Rectal smooth muscle tissue (tissue), 1 donor: Measurements from ENCODE around the gene EHBP1.

Experiments
- H3K27ac ChIP-seq: one replicate; pipeline ENCODE4 v1.7.0; 2013; ENCODE audit warnings: low read depth, low read length, inconsistent platforms
- H3K27me3 ChIP-seq: one replicate; pipeline ENCODE4 v1.7.0; 2013; ENCODE audit warnings: low read length; ENCODE audit not compliant: control insufficient read depth, insufficient read depth
- H3K36me3 ChIP-seq: one replicate; pipeline ENCODE4 v1.7.0; 2013; ENCODE audit warnings: low read length; ENCODE audit not compliant: control insufficient read depth, insufficient read depth
- H3K4me1 ChIP-seq: one replicate; pipeline ENCODE4 v1.7.0; 2013; ENCODE audit warnings: low read length; ENCODE audit not compliant: control insufficient read depth, insufficient read depth
- H3K4me3 ChIP-seq: one replicate; pipeline ENCODE4 v1.7.0; 2013; ENCODE audit warnings: low read length
- H3K9ac ChIP-seq: one replicate; pipeline ENCODE4 v1.7.0; 2013; ENCODE audit warnings: low read length

Gene EHBP1

DNA sequence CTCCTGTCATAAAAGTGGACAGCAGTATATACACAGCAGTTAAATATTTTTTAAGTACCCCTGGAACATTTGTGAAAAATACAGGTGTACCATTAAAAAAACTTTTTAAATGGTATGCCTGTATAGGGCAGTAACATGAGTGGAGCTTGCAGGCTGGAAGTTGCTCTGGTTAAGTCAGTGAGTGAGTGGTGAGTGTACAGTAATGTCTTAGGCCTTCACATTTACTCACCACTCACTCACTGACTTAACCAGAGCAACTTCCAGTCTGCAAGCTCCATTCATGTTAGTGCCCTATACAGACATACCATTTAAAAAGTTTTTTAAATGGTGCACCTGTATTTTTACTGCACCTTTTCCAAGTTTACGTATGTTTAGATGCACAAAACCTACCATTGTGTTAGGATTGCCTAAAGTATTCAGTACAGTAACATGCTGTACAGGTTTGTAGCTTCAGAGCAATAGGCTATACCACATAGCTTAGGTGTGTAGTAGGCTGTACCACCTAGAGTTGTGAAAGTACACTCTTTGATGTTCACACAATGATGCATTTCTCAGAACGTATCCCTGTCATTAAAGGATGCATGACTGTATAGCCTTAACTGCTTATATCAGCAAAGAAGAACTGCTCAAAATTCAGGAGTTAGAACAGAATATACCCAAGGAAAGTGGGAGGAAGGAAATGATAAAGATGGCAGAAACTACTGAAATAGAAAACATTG, 112.6 kb downstream of the EHBP1 start:
- Histone ChIP-seq H3K27ac (no peak overlapping the region), H3K4me1 (peaks cover 2% of the 10 kb centered on the region), H3K9ac (no peak overlapping the region), H3K27me3 (no peaks in the 10 kb centered on the region), H3K4me3 (no peak overlapping the region), H3K36me3 (no peaks in the 10 kb centered on the region)

DNA sequence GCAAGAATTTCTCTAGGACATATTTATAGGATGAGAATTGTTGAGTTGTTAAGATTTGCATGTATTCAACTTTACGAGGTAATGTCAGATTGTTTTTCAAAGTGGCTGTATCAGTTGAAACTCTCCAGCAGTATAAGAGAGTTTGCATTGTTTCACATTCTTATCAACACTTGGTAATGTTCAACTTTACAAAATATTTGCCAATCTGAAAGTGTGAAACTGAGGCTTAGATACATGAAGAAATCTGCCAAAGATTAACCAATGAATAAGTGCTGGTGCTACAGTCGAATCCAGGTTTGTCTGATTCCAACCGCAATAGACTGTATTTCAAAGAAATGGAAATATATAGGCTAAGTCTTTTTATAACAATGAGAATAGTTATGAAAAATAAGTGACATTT, 117.0 kb downstream of the EHBP1 start:
- Histone ChIP-seq H3K9ac (no peak overlapping the region), H3K27ac (no peak overlapping the region), H3K27me3 (no peaks in the 10 kb centered on the region), H3K36me3 (peaks cover 7% of the 10 kb centered on the region), H3K4me3 (no peak overlapping the region), H3K4me1 (peaks cover 10% of the 10 kb centered on the region)

DNA sequence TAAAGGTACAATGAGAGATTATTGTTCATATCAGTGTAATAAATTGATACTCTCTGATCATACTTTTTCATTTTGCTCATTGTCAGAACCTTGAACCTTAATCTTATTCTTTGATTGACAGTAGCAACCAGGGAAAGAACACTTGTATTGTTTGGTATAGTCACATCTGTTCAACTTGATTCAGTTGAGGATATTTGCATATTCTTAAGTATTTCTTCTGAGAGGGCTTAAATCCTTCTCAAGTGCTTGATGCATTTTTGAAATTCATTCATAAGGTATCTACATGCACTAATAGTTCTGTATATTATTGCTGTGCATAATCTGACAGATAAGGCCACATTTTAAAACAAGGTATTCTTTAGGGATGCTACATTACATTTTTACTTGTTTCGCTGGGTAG, 118.9 kb downstream of the EHBP1 start:
- peaks cover 7% of the 10 kb centered on the region for H3K36me3 ChIP-seq
- H3K4me1 ChIP-seq: peaks cover 10% of the 10 kb centered on the region
- no peaks in the 10 kb centered on the region for H3K27me3 ChIP-seq
- H3K4me3 ChIP-seq: no peak overlapping the region
- H3K9ac ChIP-seq: no peak overlapping the region
- H3K27ac ChIP-seq: no peak overlapping the region

DNA sequence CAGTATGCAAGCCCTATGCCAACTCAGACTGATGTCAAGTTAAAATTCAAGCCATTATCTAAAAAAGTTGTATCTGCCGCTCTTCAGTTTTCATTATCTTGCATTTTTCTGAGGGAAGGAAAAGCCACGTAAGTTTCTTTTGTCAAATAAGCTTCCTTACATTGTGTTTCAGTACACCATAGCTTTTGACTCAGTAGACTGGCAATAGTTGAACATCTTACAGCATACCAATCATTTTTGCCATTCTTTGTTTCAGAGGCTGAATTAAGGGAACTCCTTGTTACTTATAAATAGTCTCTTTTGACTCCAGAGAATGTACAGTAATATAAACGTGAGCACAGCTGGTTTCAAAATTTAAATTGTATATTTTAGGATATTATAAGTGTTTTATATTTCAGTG, 120.6 kb downstream of the EHBP1 start:
- H3K27ac ChIP-seq: no peak overlapping the region
- H3K36me3 ChIP-seq: peaks cover 7% of the 10 kb centered on the region
- no peak overlapping the region for H3K9ac ChIP-seq
- H3K4me1 ChIP-seq: peaks cover 10% of the 10 kb centered on the region
- H3K27me3 ChIP-seq: no peaks in the 10 kb centered on the region
- no peak overlapping the region for H3K4me3 ChIP-seq

DNA sequence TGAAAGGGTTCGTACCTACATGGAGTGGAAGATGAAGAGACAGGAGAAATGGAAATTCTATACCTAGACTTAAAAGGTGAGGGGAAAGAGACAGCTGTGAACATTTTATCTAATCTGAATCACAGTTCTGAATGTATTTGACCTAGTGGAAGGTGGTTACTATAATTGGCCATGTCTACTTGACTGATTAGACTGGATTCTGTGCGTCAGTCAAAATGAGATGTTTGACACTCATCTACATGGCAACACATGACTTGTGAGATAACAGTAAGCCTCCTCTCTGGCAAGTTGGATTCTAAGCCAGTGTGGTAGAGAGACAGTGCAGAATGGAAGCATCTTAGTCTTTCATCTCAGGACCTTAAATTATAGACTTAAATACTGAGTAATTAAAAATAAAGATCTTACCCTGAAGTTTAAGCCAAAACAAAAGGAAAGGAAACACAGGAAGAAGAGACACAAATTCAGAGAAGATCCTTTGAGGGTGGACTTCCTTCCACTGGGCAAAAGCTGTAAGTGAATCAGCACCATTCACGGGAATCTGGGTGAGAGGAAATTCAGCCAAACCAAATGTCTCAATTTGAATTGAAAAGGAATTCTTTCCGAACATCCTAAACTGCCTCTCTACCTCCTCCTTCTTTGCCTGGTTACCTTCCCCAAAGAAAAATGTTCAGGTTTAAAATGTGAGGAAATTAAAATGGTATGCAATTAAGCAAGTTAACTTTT, 121.6 kb downstream of the EHBP1 start:
- peaks cover 10% of the 10 kb centered on the region for H3K4me1 ChIP-seq
- no peak overlapping the region for H3K4me3 ChIP-seq
- H3K27me3 ChIP-seq: no peaks in the 10 kb centered on the region
- no peak overlapping the region for H3K27ac ChIP-seq
- peaks cover 7% of the 10 kb centered on the region for H3K36me3 ChIP-seq
- H3K9ac ChIP-seq: no peak overlapping the region

DNA sequence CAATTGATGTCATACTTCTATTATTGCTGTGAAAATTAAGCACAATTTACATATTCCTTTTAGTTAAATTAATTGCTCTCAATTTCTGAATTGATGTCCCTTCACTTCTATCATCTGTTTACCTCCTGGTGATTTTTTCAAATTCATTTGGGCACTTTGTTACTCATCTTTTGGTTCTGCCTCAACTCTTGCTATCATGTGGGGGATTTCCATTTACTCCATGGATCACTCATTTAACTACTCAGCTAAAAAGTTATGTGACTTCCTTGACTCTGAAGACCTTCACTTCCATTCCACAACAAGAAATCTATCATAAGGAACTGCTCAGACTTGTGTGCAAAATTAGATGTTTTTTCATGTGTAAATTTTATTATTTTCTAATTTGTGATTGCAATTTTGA, 126.2 kb downstream of the EHBP1 start:
- no peak overlapping the region for H3K27ac ChIP-seq
- H3K9ac ChIP-seq: no peak overlapping the region
- H3K4me1 ChIP-seq: no peaks in the 10 kb centered on the region
- peaks cover 13% of the 10 kb centered on the region for H3K36me3 ChIP-seq
- H3K27me3 ChIP-seq: no peaks in the 10 kb centered on the region
- H3K4me3 ChIP-seq: no peak overlapping the region

DNA sequence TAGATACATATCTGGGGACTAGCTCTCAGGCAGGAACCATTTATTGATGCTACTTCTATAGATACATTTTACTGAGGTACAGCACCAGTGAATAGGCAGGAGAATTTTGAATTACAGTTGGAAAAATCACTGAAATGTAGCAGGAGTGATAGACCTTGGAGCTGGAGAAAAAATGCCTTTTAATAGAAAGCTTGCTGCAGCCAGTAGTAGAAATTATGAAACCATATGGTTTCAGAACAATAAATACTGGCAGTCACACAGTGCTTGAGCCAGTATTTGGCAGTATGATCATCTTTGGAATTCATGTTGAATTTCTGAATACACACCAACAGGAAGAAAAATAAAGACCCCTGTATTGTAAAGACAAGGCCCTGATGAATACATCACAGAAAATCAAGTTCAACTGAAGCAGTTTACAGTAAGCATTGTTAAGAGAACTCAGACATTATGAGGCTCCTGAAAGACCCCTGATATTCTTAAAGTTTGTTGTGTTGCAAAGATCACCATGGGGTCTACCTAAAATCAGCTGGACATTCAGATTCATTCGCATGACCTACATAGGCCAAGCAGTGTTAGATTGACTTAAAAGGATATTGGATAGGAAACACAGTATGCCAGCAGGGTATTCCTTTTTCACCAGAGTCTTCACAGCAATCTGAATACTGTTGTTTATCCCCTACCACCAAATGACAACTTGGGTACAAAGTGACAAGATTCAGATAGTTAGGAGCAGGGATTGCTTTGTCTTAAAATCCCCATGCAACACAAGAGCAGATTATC, 139.0 kb downstream of the EHBP1 start:
- Histone ChIP-seq H3K27ac (no peak overlapping the region), H3K4me1 (no peaks in the 10 kb centered on the region), H3K4me3 (no peak overlapping the region), H3K9ac (no peak overlapping the region), H3K36me3 (no peaks in the 10 kb centered on the region), H3K27me3 (no peaks in the 10 kb centered on the region)

DNA sequence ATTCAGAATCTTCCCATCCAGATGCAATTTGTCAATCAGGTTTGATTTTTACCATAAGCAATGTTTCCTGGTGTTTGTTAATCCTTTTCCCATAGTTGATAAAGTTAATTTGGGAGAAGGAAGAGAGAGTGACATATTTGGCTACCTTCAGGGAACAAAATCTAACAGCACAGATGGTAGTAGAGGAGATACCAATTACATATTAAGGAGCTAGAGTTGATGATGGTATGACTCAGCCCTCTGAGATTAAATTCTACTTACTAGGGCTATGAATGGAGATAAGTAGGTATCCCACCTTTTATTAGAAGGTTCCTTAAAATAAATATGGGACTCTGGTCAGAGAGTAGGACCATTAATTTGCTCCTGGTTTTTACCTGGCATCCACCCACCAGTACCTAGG, 139.7 kb downstream of the EHBP1 start:
- Histone ChIP-seq H3K27ac (no peak overlapping the region), H3K9ac (no peak overlapping the region), H3K4me1 (no peaks in the 10 kb centered on the region), H3K4me3 (no peak overlapping the region), H3K27me3 (no peaks in the 10 kb centered on the region), H3K36me3 (no peaks in the 10 kb centered on the region)

DNA sequence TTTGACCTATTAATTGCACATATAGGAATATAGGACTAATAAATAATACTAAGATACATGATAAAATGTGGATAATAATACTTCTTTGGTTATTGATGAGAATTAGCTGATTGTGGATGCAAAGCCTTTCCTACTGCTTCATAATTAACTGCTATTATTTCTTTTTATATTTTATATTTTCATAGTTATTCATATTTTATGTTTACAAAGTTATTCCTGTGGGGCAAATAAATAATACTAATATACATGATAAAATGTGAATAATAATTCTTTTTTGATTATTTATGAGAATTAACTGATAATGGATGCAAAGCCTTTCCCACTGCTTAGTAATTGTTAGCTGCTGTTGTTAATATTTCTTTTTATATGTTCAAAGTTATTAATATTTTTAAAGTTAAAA, 146.7 kb downstream of the EHBP1 start:
- H3K27ac ChIP-seq: no peak overlapping the region
- no peak overlapping the region for H3K9ac ChIP-seq
- no peaks in the 10 kb centered on the region for H3K27me3 ChIP-seq
- no peaks in the 10 kb centered on the region for H3K4me1 ChIP-seq
- no peak overlapping the region for H3K4me3 ChIP-seq
- no peaks in the 10 kb centered on the region for H3K36me3 ChIP-seq

DNA sequence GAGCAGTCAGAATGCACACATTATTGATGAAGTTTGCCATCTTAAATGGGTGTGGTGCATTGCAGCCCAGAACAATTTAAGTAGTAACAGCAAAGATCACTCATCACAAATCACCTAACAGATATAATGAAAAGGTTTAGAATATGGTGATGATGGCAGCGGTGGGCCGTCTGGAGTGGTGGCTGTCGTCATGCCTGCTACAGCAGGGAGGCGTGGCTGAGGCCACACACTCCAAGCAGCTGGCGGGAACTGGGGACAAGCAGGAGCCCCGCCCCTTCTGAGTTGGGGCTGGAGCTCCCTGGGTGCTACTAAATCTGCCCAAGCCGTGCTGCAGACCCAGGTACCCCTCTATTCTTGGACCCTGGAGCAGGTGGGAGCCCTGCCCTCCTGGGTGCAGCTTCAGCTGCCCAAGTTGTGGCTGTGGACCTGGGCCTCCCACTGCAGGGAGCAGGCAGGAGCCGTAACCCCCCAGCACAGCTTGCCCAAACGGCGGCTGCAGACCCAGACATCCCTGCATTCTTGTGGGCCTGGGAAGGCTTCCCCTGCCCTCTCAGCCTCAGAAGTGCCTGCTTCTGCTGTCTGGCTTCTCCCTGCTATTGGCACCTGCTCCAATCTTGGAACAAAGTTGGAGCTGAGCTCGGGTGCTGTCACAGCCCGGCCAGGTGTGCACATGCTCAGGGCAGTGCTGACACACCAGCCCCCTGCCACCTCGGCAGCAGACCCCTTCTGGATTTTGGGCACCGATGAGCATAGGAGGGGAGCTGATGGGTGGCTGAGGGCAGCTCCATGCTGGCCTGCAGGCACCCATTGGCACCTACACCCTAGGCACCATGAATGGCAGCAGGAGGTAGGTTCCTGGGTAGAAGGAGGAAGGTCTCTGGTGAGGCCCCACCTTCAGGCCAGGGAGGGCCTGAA, 149.3 kb downstream of the EHBP1 start:
- Histone ChIP-seq H3K27me3 (no peaks in the 10 kb centered on the region), H3K4me1 (no peaks in the 10 kb centered on the region), H3K27ac (no peak overlapping the region), H3K36me3 (no peaks in the 10 kb centered on the region), H3K9ac (no peak overlapping the region), H3K4me3 (no peak overlapping the region)

DNA sequence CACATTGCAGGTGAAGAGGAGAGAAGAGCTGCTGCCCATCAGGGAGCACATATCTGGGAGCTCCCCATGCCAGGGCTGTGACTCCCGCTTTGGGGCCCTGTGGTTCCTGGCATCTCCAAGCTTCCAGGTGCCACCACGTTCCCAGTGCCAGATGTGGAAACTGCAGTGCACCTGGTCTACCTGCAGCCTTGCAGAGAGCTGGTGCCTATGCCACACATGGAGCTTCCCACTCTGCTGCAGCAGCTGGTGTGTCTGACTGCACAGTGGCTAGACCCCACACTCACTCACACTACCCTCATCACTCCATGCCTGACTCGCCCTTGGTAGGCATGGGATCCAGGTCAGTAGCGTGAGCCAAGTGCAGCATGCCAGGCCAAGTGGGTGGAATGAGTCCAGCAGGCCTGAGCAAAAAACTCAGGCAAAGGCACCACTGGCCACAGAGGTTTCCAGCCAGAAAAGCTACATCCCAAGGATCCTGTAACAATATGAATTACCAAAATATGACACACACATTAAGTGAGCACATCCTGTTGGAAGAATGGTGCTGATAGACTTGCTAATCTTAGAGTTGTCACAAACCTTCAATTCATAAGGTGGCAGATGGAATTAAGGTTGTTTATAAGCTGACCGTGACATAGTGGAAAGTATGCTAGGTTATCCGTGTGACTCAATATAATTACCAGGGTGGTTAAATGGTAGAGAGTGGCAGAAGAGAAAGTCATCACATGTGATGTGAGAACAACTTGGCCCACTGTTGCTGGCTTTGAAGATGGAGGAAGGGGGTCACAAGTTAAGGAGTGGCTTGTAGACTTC, 150.9 kb downstream of the EHBP1 start:
- no peaks in the 10 kb centered on the region for H3K36me3 ChIP-seq
- H3K4me3 ChIP-seq: no peak overlapping the region
- H3K4me1 ChIP-seq: no peaks in the 10 kb centered on the region
- H3K9ac ChIP-seq: no peak overlapping the region
- no peaks in the 10 kb centered on the region for H3K27me3 ChIP-seq
- H3K27ac ChIP-seq: no peak overlapping the region
